Renal pelvis (tissue), 4 donors: Measurements from ENCODE around the gene DDX54. TPM values are rescaled to one million over a fixed set of nuclear protein-coding genes. Genes with fewer than 3 reads are reported as not detected.
"Not testable (repeated sequence)": the region's sequence is repeated elsewhere in the genome, so short reads cannot be mapped to it uniquely, and the experiment has no call there.

ENCODE experiments used
- DNase-seq: peaks from one replicate; pipeline ENCODE4 v3.0.0-alpha.2; 2013
- polyA plus RNA-seq, 3 donors: library from polyadenylated mRNA; unstranded; fragments of 120-200 nt; gene quantifications; one replicate each; pipeline ENCODE4 v1.2.1, GENCODE V29; 2013; ENCODE audit not compliant: insufficient read length in 3 of 3

Gene DDX54
- polyA plus RNA-seq, 3 donors = 71.7 to 106 (median 97.1) TPM

DNA sequence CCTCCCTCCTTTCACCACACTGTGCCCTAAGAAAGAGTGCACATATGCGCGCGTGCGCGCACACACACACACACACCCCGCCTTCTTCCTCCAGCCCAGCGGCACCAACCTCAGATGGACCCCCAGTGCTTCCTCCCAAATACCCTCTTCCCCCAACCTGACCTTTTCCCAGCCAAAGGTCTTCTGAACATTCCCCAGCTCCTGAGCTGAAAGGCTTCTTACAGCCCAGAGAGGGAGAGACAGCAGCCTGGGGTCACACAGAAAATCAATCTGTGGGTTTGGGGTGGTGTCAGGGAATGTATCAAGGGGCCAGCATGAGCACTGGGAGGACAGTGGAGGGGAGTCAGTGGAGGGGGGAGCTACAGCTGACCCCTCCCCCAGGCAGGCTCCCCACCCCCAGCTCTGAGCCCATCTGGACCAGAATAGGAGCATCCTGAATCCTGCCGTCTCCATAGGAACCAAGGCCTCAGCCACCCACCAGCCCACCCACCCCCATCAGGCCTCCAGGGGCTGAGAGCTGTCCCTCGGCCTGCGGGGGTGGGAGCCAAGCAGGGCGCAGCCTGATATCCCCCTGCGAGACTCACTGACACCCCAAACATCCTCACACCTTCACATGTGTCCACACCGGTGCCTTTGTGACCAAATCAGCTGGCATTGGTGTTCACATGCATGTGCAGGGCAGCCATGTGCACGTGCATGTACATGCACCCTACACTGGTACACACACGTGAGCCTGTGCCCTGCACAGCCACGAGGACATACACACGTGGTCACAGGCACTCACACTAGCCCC is 55.4 kb downstream of the DDX54 start:
- no peak for DNase-seq

GRCh38 chr12:113128802-113129663 is 56.2 kb downstream of the DDX54 start:
- DNase-seq = no peak

DNA sequence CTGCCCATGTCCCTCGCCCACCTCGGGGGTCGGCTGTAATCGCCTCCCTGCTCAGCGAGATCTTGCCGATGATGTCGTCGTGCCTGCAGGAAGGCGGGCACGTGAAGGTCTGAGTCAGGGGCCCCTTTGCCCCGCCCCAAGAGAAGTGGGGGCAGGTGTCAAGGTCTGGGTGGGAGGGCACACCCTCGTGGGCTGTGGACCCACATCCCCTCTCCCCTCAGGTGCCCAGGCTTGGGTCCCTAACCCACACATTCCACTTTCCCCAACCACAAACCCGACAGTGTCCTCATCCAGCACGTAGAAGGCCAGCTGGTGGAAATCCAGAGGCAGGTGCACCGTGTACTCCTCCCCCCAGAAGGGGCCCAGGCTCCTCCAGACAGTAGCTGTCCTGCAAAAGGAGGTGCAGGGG is 57.5 kb downstream of the DDX54 start:
- DNase-seq = no peak

GRCh38 chr12:113120670-113121370 is 64.5 kb downstream of the DDX54 start:
- DNase-seq = no peak

DNA sequence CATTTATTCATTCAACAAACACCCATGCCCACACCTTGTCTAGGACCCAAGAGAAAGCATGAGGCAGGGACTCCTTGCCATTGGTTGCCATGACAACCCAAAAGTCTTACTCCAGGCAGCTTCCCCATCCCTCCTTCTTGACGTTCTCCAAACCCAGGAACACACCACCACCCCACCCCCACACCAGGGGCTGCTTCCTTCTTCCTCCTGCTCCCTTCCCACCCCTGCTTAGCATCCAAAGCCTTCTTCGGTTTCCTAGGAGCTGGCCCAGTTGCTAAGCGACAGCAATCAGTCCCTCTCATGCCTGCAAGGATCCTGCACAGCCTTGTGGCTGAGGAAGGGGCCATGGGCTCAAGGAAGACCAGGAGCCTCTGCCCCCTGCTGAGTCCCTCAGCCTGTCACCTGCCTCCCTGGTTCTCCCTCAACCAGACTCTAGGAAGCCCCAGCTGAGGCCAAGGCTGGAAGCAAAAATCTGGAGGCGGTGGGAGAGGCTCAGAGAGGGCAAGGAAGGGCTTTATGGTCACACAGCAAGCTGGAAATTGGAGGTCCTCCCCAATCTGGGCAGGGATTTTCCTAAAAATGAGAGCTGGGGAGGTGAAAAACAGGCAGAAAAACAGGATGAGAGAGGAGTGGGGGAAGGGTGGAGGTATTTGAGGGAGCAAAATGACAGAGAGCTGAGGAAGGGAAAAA is 65.2 kb downstream of the DDX54 start:
- no peak for DNase-seq

GRCh38 chr12:113118142-113118541 is 67.1 kb downstream of the DDX54 start:
- DNase-seq = no peak

- DNase-seq = not testable (repeated sequence)
These were observed 67.6 kb downstream of the DDX54 start for GRCh38 chr12:113117684-113118083.

DNA sequence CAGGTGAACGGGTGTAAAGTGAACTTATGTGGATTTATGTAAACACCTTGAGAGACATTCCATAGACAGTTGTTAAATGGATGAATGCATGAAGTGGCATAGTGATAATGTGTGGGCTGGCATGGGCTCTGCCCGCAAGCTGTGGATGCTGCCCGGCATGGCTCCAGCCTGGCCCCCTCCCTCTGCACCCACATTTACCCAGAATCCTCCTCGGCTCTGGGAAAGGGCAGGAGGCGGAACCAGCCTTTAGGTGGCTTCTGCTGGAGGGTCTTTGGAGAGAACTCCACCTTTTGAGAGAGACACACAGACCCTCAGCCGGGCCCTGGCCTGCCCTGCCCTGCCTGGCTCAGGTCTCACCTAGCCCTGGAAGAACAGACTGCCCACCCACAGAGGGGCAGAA is 68.4 kb downstream of the DDX54 start:
- no peak for DNase-seq

DNA sequence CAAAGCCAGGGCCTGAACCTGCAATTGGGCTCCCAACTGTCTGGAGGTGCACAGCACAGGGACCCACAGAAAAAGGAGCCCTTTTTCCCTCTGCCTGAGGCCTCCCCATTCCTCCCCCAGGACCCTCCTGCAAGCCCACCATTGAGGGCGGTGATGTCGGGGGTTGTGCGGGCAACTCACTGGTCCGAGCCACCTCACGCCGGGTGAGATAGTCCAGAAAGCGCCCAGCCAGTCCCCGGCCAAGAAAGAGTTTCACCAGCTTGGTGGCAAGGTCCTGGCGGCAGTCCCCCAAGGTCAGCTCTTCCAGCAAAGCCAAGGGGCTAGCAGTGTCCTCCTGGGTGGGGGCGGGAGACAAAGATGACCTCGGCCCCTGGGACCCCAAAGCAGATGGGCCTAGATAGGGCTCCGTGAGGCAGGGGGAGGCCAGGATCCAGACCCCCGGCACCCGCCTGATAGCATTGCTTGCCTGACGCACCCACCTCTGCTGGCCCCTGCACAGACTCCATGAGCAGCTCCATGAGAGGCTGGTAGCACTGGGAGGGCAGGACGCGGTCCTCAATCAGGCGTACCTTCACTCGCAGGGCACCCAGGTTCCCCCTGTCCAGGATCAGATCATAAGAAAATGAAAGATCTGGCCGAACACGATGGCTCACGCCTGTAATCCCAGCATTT is 69.7 kb downstream of the DDX54 start:
- DNase-seq = no peak

GRCh38 chr12:113114447-113115178 is 70.7 kb downstream of the DDX54 start:
- DNase-seq = no peak

- no peak for DNase-seq
These were observed 71.9 kb downstream of the DDX54 start for GRCh38 chr12:113113397-113113796.

DNA sequence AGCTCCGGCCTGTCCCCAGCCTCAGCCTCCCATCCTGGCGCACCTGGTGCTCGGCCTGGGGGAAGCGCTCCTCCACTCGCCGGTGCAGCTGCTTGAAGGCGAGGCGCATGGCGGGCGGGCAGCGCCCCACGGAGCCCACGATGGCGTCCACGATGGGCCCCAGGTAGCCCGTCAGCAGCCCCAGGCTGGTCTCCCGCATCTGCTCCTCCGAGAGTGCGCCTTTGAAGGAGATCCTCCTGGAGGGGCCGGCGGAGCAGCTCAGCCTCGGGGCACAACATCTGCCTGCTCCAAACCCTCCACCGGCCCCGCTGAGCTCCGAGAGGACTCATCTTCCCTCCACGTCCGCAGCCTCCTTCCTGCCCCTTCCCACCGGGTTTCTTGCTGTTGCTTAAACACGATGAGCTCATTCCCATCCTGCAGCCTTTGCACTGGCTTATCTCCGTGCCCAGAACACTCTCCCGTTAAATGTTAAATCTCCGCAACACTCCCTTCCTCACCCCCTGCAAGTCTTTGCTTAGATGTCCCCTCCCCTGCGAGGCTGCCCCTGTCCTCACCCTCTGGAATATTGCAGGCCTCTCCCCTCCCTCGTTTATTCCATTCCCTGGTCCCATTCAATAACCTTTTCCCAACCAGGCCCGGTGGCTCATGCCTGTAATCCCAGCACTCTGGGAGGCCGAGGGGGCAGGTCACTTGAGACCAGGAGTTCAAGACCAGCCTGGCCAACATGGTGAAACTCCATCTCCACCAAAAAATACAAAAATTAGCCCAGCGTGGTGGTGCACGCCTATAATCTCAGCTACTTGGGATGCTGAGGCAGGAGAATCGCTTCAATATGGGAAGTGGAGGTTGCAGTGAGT is 73.0 kb downstream of the DDX54 start:
- DNase-seq = no peak

DNA sequence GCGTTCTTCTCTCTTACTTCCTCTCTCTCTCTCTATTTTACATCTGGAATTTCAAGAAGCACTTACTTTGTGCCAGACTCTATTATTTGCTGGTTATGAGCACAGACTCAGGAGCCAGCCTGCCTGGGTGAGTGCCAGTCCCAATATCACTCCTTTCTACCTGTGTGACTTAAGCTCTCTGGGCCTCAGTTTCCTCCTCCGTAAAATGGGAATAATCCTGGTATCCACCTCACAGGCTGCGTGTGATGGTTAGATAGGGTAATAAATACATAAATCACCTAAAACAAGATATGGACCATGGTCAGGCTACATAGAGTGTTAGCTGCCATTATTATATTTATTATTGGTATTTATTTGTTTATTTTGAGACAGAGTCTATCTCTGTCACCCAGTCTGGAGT is 74.0 kb downstream of the DDX54 start:
- DNase-seq = no peak

GRCh38 chr12:113109872-113110599 is 75.2 kb downstream of the DDX54 start:
- no peak for DNase-seq

DNA sequence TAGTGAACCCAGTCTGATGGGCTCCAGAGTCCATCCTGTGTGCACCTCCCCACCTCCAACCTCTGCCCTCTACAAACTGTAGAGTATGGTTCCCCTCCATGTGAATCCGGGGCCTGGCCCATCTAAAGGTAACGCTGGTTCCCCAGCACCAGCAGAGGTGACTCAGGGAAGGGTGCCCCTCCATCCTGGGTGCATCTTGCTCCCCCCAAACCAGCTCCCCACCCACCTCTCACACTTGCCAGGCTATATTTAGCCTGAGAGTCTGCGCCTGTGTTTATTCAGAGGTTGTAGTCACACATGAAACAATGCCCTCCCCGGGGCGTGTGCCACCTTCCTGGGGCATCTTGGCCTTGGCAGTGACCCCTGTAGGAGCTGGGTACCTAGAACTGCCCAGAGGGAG is 75.9 kb downstream of the DDX54 start:
- no peak for DNase-seq

DNA sequence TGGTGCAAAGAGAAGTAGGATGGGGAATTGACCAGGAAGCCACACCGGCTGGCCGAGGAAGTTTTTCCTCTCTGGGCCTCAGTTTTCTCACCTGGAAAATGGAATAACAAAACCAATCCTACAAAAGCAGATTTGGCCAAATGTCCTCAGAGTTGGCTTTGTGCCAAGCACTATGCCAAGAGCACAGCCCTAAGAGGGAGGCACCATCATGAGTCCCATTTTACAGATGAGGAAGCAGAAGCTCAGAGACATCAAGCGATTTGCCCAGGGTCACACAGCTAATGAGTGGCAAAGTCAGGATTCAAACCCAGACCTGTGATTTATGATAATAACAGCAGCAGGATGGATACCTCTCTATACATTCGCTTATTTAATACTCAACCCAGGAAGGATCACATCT is 77.0 kb downstream of the DDX54 start:
- DNase-seq = no peak
